ENCODE data around the gene COL23A1. TPM values are rescaled to one million over a fixed set of nuclear protein-coding genes. Genes with fewer than 3 reads are reported as not detected.

The COL23A1 gene
- total and polyA plus RNA-seq, 2 experiments from 2014 or later, result 4.8 to 8.2 TPM

- Mint-ChIP-seq H3K27ac (peak overlapping the region; percentile 36; the same call in 1 of the 2 replicates), H3K4me3 (no peak overlapping the region), H3K4me1 (peaks cover 34% of the 10 kb centered on the region), H3K36me3 (ENCODE audit: low read depth) (no peaks in the 10 kb centered on the region), H3K9me3 (no peaks in the 10 kb centered on the region), H3K27me3 (ENCODE audit: insufficient read depth, low read depth, poor library complexity) (peaks cover 7% of the 10 kb centered on the region)
- no peaks in the 10 kb centered on the region for H3K27me3 ChIP-seq (ENCODE audit: insufficient read depth)
- H3F3A ChIP-seq (replicated peaks; ENCODE audit: low read depth), result 0 out of 2 replicates have a peak, but pooled peaks cover 4% of the 10 kb centered on the region
- no peaks in the 10 kb centered on the region for H4K20me1 ChIP-seq (replicated peaks; ENCODE audit: insufficient read depth)
- ATAC-seq (no peak), DNase-seq (ENCODE audit: low spot score) (no peak)
- H3K27ac ChIP-seq (ENCODE audit: low read depth), result no peak overlapping the region
- no peak overlapping the region for H3K4me3 ChIP-seq
- H2AFZ ChIP-seq, result no peak overlapping the region
- H3K4me2 ChIP-seq, result no peak overlapping the region
- H3K36me3 ChIP-seq (ENCODE audit: insufficient read depth), result no peaks in the 10 kb centered on the region
- TF ChIP-seq CTCF (conservative IDR thresholded peaks at IDR 0.05; ENCODE audit: low read depth in 2 of 2), result no peak
- TF ChIP-seq POLR2AphosphoS5 (IDR thresholded peaks at IDR 0.05; ENCODE audit: low read depth), result no peak
- TF ChIP-seq ZNF114 (CRISPR knock-in tag; IDR thresholded peaks at IDR 0.05), result no peak
- TF ChIP-seq ZNF331 (CRISPR knock-in tag; IDR thresholded peaks at IDR 0.05; ENCODE audit: low read depth), result no peak
- TF ChIP-seq REST (IDR thresholded peaks at IDR 0.05; ENCODE audit: unreplicated experiment), result no peak
- no peak for TF ChIP-seq STAT1 (IDR thresholded peaks at IDR 0.05; ENCODE audit: unreplicated experiment)
- no peak for TF ChIP-seq JUNB (IDR thresholded peaks at IDR 0.05; ENCODE audit: unreplicated experiment)
- peaks cover 14% of the 10 kb centered on the region for H3K4me1 ChIP-seq (ENCODE audit: insufficient read depth)
- H3K9me2 ChIP-seq (ENCODE audit: insufficient read depth), result no peaks in the 10 kb centered on the region
- H3K79me2 ChIP-seq (replicated peaks; ENCODE audit: insufficient read depth), result no peaks in the 10 kb centered on the region
These were observed 123.0 kb downstream of the COL23A1 start for GRCh38 chr5:178467205-178467567.

GRCh38 chr5:178466342-178466741 is 123.9 kb downstream of the COL23A1 start:
- H2AFZ ChIP-seq, result no peak overlapping the region
- no peaks in the 10 kb centered on the region for H4K20me1 ChIP-seq (replicated peaks; ENCODE audit: insufficient read depth)
- H3K4me3 ChIP-seq, result no peak overlapping the region
- Mint-ChIP-seq H3K27me3 (ENCODE audit: insufficient read depth, low read depth, poor library complexity) (peaks cover 3% of the 10 kb centered on the region), H3K4me3 (no peak overlapping the region), H3K9me3 (no peaks in the 10 kb centered on the region), H3K36me3 (ENCODE audit: low read depth) (no peaks in the 10 kb centered on the region), H3K27ac (no peak overlapping the region), H3K4me1 (peaks cover 39% of the 10 kb centered on the region)
- no peak overlapping the region for H3K4me2 ChIP-seq
- ATAC-seq (no peak), DNase-seq (ENCODE audit: low spot score) (no peak)
- 0 out of 2 replicates have a peak, but pooled peaks cover 4% of the 10 kb centered on the region for H3F3A ChIP-seq (replicated peaks; ENCODE audit: low read depth)
- H3K27ac ChIP-seq (ENCODE audit: low read depth), result no peak overlapping the region
- no peaks in the 10 kb centered on the region for H3K36me3 ChIP-seq (ENCODE audit: insufficient read depth)
- no peaks in the 10 kb centered on the region for H3K27me3 ChIP-seq (ENCODE audit: insufficient read depth)
- H3K4me1 ChIP-seq (ENCODE audit: insufficient read depth), result peaks cover 22% of the 10 kb centered on the region
- H3K9me2 ChIP-seq (ENCODE audit: insufficient read depth), result no peaks in the 10 kb centered on the region
- H3K79me2 ChIP-seq (replicated peaks; ENCODE audit: insufficient read depth), result no peaks in the 10 kb centered on the region
- TF ChIP-seq ZNF462 (CRISPR knock-in tag; IDR thresholded peaks at IDR 0.05) (no peak), POLR2AphosphoS5 (IDR thresholded peaks at IDR 0.05; ENCODE audit: low read depth) (no peak), CREB1 (CRISPR knock-in tag; IDR thresholded peaks at IDR 0.05; ENCODE audit: low read depth) (no peak), EZH2 (IDR thresholded peaks at IDR 0.05; ENCODE audit: low read depth, unreplicated experiment) (no peak), NANOG (IDR thresholded peaks at IDR 0.05; ENCODE audit: borderline replicate concordance) (no peak), ZNF114 (CRISPR knock-in tag; IDR thresholded peaks at IDR 0.05) (no peak), EZH2phosphoT487 (IDR thresholded peaks at IDR 0.05; ENCODE audit: unreplicated experiment) (no peak)

All from GM23338 (cell line).